HepG2 (cell line): ENCODE data around the gene UST. TPM values are rescaled to one million over a fixed set of nuclear protein-coding genes. Genes with fewer than 3 reads are reported as not detected.

Experiments
- ATAC-seq: fragments of 200-7000 bp; cut with Tn5 transposase; 3 replicates; pipeline ENCODE4 v1.9.1; 2020; ENCODE audit warnings: mild to moderate bottlenecking, moderate library complexity
- BruUV-seq: library from RNA; stranded (reverse); fragments of 400-500 nt; replicated peaks from 2 replicates; lab custom pipeline; 2021; lab: Mats Ljungman, UMichigan
- CTCF ChIA-PET: fragments of 300-600 bp; formaldehyde crosslinking; extraction: SDS; loops from one replicate; lab custom pipeline; 2021; ENCODE audit warnings: low total read pairs, inconsistent platforms, low intra/inter-chr PET ratio; lab: Yijun Ruan, JAX
- POLR2A ChIA-PET: fragments of 350-600 bp; sonication (Branson Sonifier 250); formaldehyde crosslinking; loops from one replicate; lab custom pipeline; 2020; ENCODE audit warnings: antibody characterized with exemption, inconsistent platforms; lab: Yijun Ruan, JAX
- DNase-seq: peaks from one replicate; pipeline ENCODE4 v3.0.0-alpha.2; 2015; ENCODE audit warnings: low spot score
- FAIRE-seq: peaks from 3 replicates; lab custom pipeline; 2011; peaks lifted over from hg19 to GRCh38; lab: Jason Lieb, UNC
- H2AFZ ChIP-seq: one replicate; pipeline ENCODE4 v1.6.1; 2011; ENCODE audit warnings: low read length, inconsistent platforms
- H3K27ac ChIP-seq: fragments of 300-600 bp; 3 replicates; pipeline ENCODE4 v1.8.0; 2011; ENCODE audit warnings: mixed run types, mild to moderate bottlenecking, mixed read lengths, low read length, inconsistent platforms; ENCODE audit not compliant: insufficient read depth; ENCODE audit errors: extremely low read length
- H3K27me3 ChIP-seq, 2 experiments: fragments of 200-600 bp in 1 of 2; 2 replicates in 1 of 2; 3 replicates in 1 of 2; pipeline versions ENCODE4 v1.6.0 to v1.8.0; 2011; ENCODE audit warnings: low read length in 2 of 2, mild to moderate bottlenecking in 2 of 2, moderate library complexity in 2 of 2, inconsistent platforms in 1 of 2; ENCODE audit not compliant: insufficient read depth in 2 of 2, control insufficient read depth in 1 of 2
- H3K36me3 ChIP-seq, 2 experiments: fragments of 200-600 bp in 1 of 2; replicated peaks in 1 of 2; 2 replicates in 1 of 2; 3 replicates in 1 of 2; pipeline versions ENCODE4 v1.5.1 to v1.8.0; 2011; ENCODE audit warnings: low read length in 2 of 2, inconsistent platforms in 1 of 2; ENCODE audit not compliant: insufficient read depth in 2 of 2, control insufficient read depth in 1 of 2
- H3K4me1 ChIP-seq: 2 replicates; pipeline ENCODE4 v1.5.1; 2012; ENCODE audit warnings: low read length, inconsistent platforms; ENCODE audit not compliant: insufficient read depth
- H3K4me2 ChIP-seq: 2 replicates; pipeline ENCODE4 v1.6.0; 2011; ENCODE audit warnings: low read depth, low read length, inconsistent platforms
- H3K4me3 ChIP-seq, 3 experiments: fragments of 200-600 bp in 1 of 3; sonication (generic), shearing (Covaris generic) in 1 of 3; replicated peaks in 1 of 3; 2 replicates each; pipeline ENCODE4 v1.5.1; 2011 to 2016; ENCODE audit warnings: low read length in 3 of 3, inconsistent platforms in 2 of 3, low read depth in 2 of 3, mild to moderate bottlenecking in 2 of 3, control low read depth in 1 of 3, mixed read lengths in 1 of 3; ENCODE audit not compliant: insufficient read depth in 1 of 3
- H3K79me2 ChIP-seq: one replicate; pipeline ENCODE4 v1.6.1; 2011; ENCODE audit warnings: low read length, inconsistent platforms; ENCODE audit not compliant: insufficient read depth
- H3K9ac ChIP-seq: 2 replicates; pipeline ENCODE4 v1.6.0; 2011; ENCODE audit warnings: mild to moderate bottlenecking, low read depth, low read length, inconsistent platforms; ENCODE audit not compliant: insufficient read depth
- H3K9me3 ChIP-seq: 2 replicates; pipeline ENCODE4 v1.5.1; 2012; ENCODE audit warnings: mild to moderate bottlenecking, low read length
- H4K20me1 ChIP-seq: 2 replicates; pipeline ENCODE4 v1.6.0; 2011; ENCODE audit warnings: inconsistent platforms, mild to moderate bottlenecking, low read length, moderate library complexity; ENCODE audit not compliant: insufficient read depth
- ARNTL ChIP-seq: sonication (generic); formaldehyde crosslinking; IDR thresholded peaks from 2 replicates; pipeline ENCODE4 v1.4.0; 2020; ENCODE audit warnings: mild to moderate bottlenecking, missing genetic modification reagents
- BCL6 ChIP-seq: IDR thresholded peaks from 2 replicates; pipeline ENCODE4 v1.6.1; 2016; ENCODE audit warnings: missing genetic modification reagents, missing compliant biosample characterization
- PHB2 ChIP-seq: fragments of 450-650 bp; IDR thresholded peaks from 2 replicates; pipeline ENCODE4 v1.6.1; 2018; ENCODE audit not compliant: partially characterized antibody
- REL ChIP-seq: sonication (generic); formaldehyde crosslinking; conservative IDR thresholded peaks from 2 replicates; pipeline ENCODE4 v1.8.0; 2022; ENCODE audit warnings: mild to moderate bottlenecking, missing genetic modification reagents, moderate library complexity
- RFXAP ChIP-seq: sonication (generic); formaldehyde crosslinking; IDR thresholded peaks from 2 replicates; pipeline ENCODE4 v1.4.0; 2020; ENCODE audit warnings: missing genetic modification reagents, borderline replicate concordance
- SAP130 ChIP-seq: IDR thresholded peaks from 2 replicates; pipeline ENCODE4 v1.6.1; 2016; ENCODE audit warnings: low read depth
- SOX13 ChIP-seq, 3 experiments: fragments of 450-650 bp in 1 of 3; sonication (generic) in 1 of 3; formaldehyde crosslinking in 1 of 3; IDR thresholded peaks in 2 of 3; conservative IDR thresholded peaks in 1 of 3; 2 replicates each; pipeline versions ENCODE4 v1.5.0 to v1.6.1; 2016 to 2020; ENCODE audit warnings: antibody characterized with exemption in 1 of 3, mild to moderate bottlenecking in 1 of 3, missing compliant biosample characterization in 1 of 3, missing genetic modification reagents in 1 of 3, moderate library complexity in 1 of 3
- ZNF121 ChIP-seq: sonication (generic); formaldehyde crosslinking; IDR thresholded peaks from 2 replicates; pipeline ENCODE4 v1.5.0; 2020; ENCODE audit warnings: mild to moderate bottlenecking, missing genetic modification reagents
- ZNF256 ChIP-seq: sonication (generic); formaldehyde crosslinking; conservative IDR thresholded peaks from 2 replicates; pipeline ENCODE4 v1.4.0; 2020; ENCODE audit warnings: missing genetic modification reagents
- WGBS: methylation state at CpG from one replicate; pipeline ENCODE4 v1.1.6; 2017; ENCODE audit warnings: low lambda C conversion rate; 5-methylcytosine and 5-hydroxymethylcytosine counted together
- in situ Hi-C: cut with HindIII; loops from 2 replicates; pipeline ENCODE4 v1.10.0; 2017; ENCODE audit warnings: low pct_unique_long_range_greater_than_20kb; ENCODE audit not compliant: extremely low pct_ligation_motif_present
- intact Hi-C: fragments of 100-400 bp; cut with micrococcal nuclease; formaldehyde crosslinking; loops from one replicate; pipeline ENCODE4 v1.10.0; 2022; ENCODE audit not compliant: unreplicated experiment
- polyA plus RNA-seq, 8 experiments: library from polyadenylated mRNA; depleted of rRNA in 3 of 8; stranded (reverse) in 7 of 8; unstranded in 1 of 8; fragments of >200 nt; fragmentation: Illumina TruSeq in 4 of 8; extraction: Trizol in 4 of 8; gene quantifications; 2 replicates each; pipeline versions ENCODE4 v1.2.1 to v1.2.3, GENCODE V29; 2011 to 2016; ENCODE audit warnings: low read depth in 4 of 8, missing spikeins in 1 of 8, mixed read lengths in 1 of 8; ENCODE audit not compliant: insufficient read depth in 1 of 8
- total RNA-seq, 5 experiments: library from RNA; depleted of rRNA; stranded (reverse); fragments of >200 nt; fragmentation: Illumina TruSeq; extraction: Trizol; gene quantifications; 2 replicates each; pipeline ENCODE4 v1.2.3, GENCODE V29; 2016; ENCODE audit warnings: low read depth in 1 of 5
- TF ChIP-seq, protein P1 (sequence below): sonication (generic); formaldehyde crosslinking; IDR thresholded peaks from 2 replicates; pipeline ENCODE4 v1.4.0; 2020; ENCODE audit warnings: missing genetic modification reagents
- TF ChIP-seq, protein P2 (sequence below): sonication (generic); formaldehyde crosslinking; IDR thresholded peaks from 2 replicates; pipeline ENCODE4 v1.5.1; 2020; ENCODE audit warnings: missing genetic modification reagents, mild to moderate bottlenecking, borderline replicate concordance
- TF ChIP-seq, protein P3 (sequence below): IDR thresholded peaks from 2 replicates; pipeline ENCODE4 v1.6.1; 2016; ENCODE audit warnings: missing genetic modification reagents, missing compliant biosample characterization
- TF ChIP-seq, protein P4 (sequence below): sonication (generic); formaldehyde crosslinking; IDR thresholded peaks from 2 replicates; pipeline ENCODE4 v1.5.0; 2020; ENCODE audit warnings: missing genetic modification reagents

The UST gene
- total and polyA plus RNA-seq, 2 of the 13 experiments (the other 11 are each of a cell fraction or from before 2014, with no cell fraction given), result 0.27 TPM; not detected in 1

DNA sequence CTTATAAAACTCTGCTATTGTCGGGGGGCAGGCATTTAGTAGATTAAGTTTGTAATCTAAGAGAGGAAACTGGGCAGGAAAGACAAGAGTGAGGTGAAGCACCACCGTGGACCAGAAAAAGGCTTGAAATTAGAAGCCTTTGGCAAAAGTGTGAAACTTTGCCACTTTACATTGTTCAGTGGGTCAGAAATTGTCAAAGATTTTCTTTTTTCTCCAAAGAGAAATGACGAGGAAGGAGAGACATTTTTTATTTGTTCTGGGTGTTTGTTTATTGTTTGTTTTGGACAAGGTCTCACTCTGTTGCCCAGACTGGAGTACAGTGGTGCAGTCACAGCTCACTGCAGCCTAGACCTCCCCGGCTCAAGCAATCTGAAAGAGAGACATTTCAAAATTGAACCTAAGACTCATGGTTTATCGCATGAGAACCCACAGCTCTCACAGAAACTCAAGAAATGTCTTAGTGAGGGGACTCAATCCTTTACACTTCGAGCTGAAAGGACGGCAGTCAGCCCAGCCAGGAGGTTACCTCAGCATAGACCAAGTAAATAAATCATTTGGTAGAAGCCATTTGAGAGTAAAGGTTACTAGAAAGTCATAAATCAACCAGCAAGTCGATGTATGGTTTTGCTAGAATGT is 307.8 kb downstream of the UST start:
- Histone ChIP-seq H3K27me3 (no peaks in the 10 kb centered on the region), H3K4me1 (peaks cover 25% of the 10 kb centered on the region), H4K20me1 (no peaks in the 10 kb centered on the region), H3K36me3 (no peaks in the 10 kb centered on the region), H3K27ac (no peak overlapping the region), H3K79me2 (no peaks in the 10 kb centered on the region), H3K4me2 (peak overlapping the region; percentile 62), H3K9me3 (no peaks in the 10 kb centered on the region), H2AFZ (peak overlapping the region; percentile 84), H3K4me3 (peak overlapping the region in 1 of 3 experiments; percentile 12; a peak in 2 of 6 replicates), H3K9ac (no peak overlapping the region)
- FAIRE-seq (peak; percentile 32), DNase-seq (no peak), ATAC-seq (peak; percentile 79)
- no TSS peak for BruUV-seq
- ChIA-PET CTCF (no interaction called here), POLR2A (no interaction called here)
- TF ChIP-seq, protein P1, sequence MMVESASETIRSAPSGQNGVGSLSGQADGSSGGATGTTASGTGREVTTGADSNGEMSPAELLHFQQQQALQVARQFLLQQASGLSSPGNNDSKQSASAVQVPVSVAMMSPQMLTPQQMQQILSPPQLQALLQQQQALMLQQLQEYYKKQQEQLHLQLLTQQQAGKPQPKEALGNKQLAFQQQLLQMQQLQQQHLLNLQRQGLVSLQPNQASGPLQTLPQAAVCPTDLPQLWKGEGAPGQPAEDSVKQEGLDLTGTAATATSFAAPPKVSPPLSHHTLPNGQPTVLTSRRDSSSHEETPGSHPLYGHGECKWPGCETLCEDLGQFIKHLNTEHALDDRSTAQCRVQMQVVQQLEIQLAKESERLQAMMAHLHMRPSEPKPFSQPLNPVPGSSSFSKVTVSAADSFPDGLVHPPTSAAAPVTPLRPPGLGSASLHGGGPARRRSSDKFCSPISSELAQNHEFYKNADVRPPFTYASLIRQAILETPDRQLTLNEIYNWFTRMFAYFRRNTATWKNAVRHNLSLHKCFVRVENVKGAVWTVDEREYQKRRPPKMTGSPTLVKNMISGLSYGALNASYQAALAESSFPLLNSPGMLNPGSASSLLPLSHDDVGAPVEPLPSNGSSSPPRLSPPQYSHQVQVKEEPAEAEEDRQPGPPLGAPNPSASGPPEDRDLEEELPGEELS, result 0 out of 2 replicates have a peak, but pooled peaks have one; percentile 23
- TF ChIP-seq, protein P2, sequence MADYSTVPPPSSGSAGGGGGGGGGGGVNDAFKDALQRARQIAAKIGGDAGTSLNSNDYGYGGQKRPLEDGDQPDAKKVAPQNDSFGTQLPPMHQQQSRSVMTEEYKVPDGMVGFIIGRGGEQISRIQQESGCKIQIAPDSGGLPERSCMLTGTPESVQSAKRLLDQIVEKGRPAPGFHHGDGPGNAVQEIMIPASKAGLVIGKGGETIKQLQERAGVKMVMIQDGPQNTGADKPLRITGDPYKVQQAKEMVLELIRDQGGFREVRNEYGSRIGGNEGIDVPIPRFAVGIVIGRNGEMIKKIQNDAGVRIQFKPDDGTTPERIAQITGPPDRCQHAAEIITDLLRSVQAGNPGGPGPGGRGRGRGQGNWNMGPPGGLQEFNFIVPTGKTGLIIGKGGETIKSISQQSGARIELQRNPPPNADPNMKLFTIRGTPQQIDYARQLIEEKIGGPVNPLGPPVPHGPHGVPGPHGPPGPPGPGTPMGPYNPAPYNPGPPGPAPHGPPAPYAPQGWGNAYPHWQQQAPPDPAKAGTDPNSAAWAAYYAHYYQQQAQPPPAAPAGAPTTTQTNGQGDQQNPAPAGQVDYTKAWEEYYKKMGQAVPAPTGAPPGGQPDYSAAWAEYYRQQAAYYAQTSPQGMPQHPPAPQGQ (CRISPR knock-in tag), result no peak
- no peak for TF ChIP-seq ARNTL (CRISPR knock-in tag)
- TF ChIP-seq, protein P3, sequence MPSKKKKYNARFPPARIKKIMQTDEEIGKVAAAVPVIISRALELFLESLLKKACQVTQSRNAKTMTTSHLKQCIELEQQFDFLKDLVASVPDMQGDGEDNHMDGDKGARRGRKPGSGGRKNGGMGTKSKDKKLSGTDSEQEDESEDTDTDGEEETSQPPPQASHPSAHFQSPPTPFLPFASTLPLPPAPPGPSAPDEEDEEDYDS (CRISPR knock-in tag), result no peak
- TF ChIP-seq BCL6 (CRISPR knock-in tag), result 0 out of 2 replicates have a peak, but pooled peaks have one; percentile 35
- TF ChIP-seq RFXAP (CRISPR knock-in tag), result no peak
- no peak for TF ChIP-seq ZNF256 (CRISPR knock-in tag)
- TF ChIP-seq, protein P4, sequence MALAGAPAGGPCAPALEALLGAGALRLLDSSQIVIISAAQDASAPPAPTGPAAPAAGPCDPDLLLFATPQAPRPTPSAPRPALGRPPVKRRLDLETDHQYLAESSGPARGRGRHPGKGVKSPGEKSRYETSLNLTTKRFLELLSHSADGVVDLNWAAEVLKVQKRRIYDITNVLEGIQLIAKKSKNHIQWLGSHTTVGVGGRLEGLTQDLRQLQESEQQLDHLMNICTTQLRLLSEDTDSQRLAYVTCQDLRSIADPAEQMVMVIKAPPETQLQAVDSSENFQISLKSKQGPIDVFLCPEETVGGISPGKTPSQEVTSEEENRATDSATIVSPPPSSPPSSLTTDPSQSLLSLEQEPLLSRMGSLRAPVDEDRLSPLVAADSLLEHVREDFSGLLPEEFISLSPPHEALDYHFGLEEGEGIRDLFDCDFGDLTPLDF, result no peak
- TF ChIP-seq REL (CRISPR knock-in tag), result no peak
- 0 out of 2 replicates have a peak, but pooled peaks have one; percentile 28 for TF ChIP-seq ZNF121 (CRISPR knock-in tag)
- no peak for TF ChIP-seq SAP130
- no peak for TF ChIP-seq PHB2
- TF ChIP-seq SOX13 (IDR thresholded peaks at IDR 0.05), result no peak
- TF ChIP-seq SOX13 (CRISPR knock-in tag; conservative IDR thresholded peaks at IDR 0.05 in 1 of 2, IDR thresholded peaks at IDR 0.05 in 1 of 2), result peak in 1 of 2 experiments; percentile 9; a peak in 1 of 4 replicates
- 15% methylated on average over 7 of the region's 8 CpGs for WGBS
- in situ Hi-C loops, result no loop called here
- intact Hi-C loops, result no loop called here
